Measurements from ENCODE around the gene NRL. TPM values are rescaled to one million over a fixed set of nuclear protein-coding genes. Genes with fewer than 3 reads are reported as not detected.

The NRL gene
- total and polyA plus RNA-seq, 11 donors: 1.3 to 3.0 (median 2.1) TPM

DNA sequence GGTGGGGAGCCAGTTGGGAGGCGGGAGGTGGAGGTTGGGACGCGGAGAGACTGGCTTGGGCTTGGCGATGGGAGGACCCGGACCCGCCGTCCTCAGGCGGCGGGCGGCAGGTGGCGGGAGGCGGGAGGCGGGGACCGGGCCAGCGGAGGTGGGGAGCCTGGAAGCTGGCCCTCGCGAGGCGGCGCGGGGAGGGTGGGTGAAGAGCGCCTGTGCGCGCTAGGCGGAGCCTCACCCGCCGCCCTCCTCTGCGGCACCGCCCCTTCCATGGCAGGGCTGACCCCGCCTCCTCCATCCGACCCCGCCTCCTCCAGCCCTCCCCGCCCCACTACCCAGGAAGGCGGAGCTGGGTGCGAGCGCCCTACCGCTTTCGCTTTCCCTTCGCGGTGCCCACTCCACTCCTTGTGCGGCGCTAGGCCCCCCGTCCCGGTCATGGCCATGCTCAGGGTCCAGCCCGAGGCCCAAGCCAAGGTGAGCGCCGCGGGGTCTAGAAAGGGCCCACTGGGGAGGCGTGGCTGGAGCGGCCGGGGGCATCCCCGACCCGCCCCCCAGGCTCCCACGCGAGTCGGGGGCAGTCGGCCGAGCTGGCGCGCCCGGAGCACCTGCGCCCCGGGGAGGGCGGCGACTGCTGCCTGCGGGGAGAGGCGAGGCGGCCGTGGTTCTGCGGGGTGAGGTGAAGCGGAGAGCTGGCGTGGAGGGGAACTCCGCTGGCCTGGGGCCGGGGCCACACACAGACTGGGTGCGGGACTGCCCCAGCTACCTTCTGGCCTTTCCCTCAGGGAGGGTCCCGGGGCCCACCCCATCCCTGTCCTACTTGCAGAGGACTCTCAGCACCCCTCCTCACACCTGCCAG is 21.3 kb upstream of the NRL start, which contains the start of gene PSME1:
Gene PSME1, plus strand, starts transcription at position 361 of the 850 bp plus-strand sequence. Its CDS starts 69 bp downstream, at position 430.
- Histone ChIP-seq H3K36me3 (peaks cover 0 to 31% (median 27%) of the 10 kb centered on the region in 9 donors), H3K27me3 (no peaks in the 10 kb centered on the region), H3K4me1 (peaks cover 3 to 75% (median 44%) of the 10 kb centered on the region in 12 donors), H3K27ac (peak within 1 kb of the TSS; percentile 67 to 99 (median 94)), H3K9me3 (no peaks in the 10 kb centered on the region), H3K4me3 (peak within 1 kb of the TSS; percentile 64 to 100 (median 94))
- WGBS, 4 donors: 0 to 1% (median 0%) methylated on average over 1 to 75 of the region's 75 CpGs
- TF ChIP-seq CTCF (IDR thresholded peaks at IDR 0.05): peak in 3 of 12 donors; percentile 21 to 26 (median 22)
- peak in 1 of 2 donors; percentile 79 for TF ChIP-seq POLR2A (IDR thresholded peaks at IDR 0.05)
- DNase-seq (peak; percentile 95 to 97 (median 96)), ATAC-seq (peak; percentile 83 to 94 (median 92))
- intact Hi-C loops (cut with DNase I): no loop called here

GRCh38 chr14:24135584-24135833 is 20.8 kb upstream of the NRL start:
- H3K4me3 ChIP-seq: peak overlapping the region; percentile 64 to 100 (median 94)
- H3K27me3 ChIP-seq: no peaks in the 10 kb centered on the region
- intact Hi-C loops (cut with DNase I): no loop called here
- peaks cover 0 to 31% (median 27%) of the 10 kb centered on the region in 9 donors for H3K36me3 ChIP-seq
- TF ChIP-seq CTCF (IDR thresholded peaks at IDR 0.05): no peak
- TF ChIP-seq POLR2A (IDR thresholded peaks at IDR 0.05): no peak
- ATAC-seq (no peak), DNase-seq (no peak)
- H3K4me1 ChIP-seq: peaks cover 3 to 75% (median 50%) of the 10 kb centered on the region in 12 donors
- WGBS, 4 donors: 3 to 6% (median 5%) methylated on average over 9 of the region's 9 CpGs
- peak overlapping the region in 11 of 12 donors; percentile 76 to 99 (median 95) for H3K27ac ChIP-seq
- H3K9me3 ChIP-seq: no peaks in the 10 kb centered on the region

DNA sequence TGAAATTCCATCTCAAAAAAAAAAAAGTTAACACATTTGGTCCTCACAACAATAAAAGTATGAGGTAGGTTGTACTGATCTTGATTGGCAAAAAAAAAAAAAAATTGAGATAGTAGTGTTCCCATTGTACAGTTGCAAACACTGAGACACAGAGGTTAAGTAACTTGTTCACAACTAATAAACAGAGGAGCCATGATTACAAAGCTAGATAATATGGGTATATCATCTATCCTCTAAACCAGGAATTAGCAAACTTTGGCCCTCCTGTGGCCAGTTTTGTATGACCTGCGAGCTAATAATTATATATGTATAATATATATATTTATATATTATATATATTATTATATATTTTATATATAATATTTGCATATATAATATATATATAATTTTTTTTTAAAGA is 19.0 kb upstream of the NRL start:
- H3K4me3 ChIP-seq: no peak overlapping the region
- intact Hi-C loops (cut with DNase I): no loop called here
- no peaks in the 10 kb centered on the region for H3K9me3 ChIP-seq
- TF ChIP-seq POLR2A (IDR thresholded peaks at IDR 0.05) (no peak), CTCF (IDR thresholded peaks at IDR 0.05) (no peak)
- WGBS, 4 donors: 92 to 97% (median 95%) methylated on average over 1 of the region's 1 CpG
- ATAC-seq (no peak), DNase-seq (no peak)
- H3K27ac ChIP-seq: peak overlapping the region in 2 of 12 donors; percentile 9 to 93
- peaks cover 0 to 64% (median 39%) of the 10 kb centered on the region in 12 donors for H3K4me1 ChIP-seq
- peaks cover 0 to 21% (median 17%) of the 10 kb centered on the region in 9 donors for H3K36me3 ChIP-seq
- H3K27me3 ChIP-seq: no peaks in the 10 kb centered on the region

- ATAC-seq (no peak), DNase-seq (no peak)
- Histone ChIP-seq H3K9me3 (no peaks in the 10 kb centered on the region), H3K4me1 (peaks cover 0 to 58% (median 37%) of the 10 kb centered on the region in 12 donors), H3K4me3 (peak overlapping the region in 7 of 12 donors; percentile 38 to 58 (median 46)), H3K27me3 (no peaks in the 10 kb centered on the region), H3K36me3 (peaks cover 0 to 13% (median 9%) of the 10 kb centered on the region in 9 donors), H3K27ac (peak overlapping the region; percentile 79 to 99 (median 93))
- intact Hi-C loops (cut with DNase I): no loop called here
- 65 to 82% (median 70%) methylated on average over 2 of the region's 2 CpGs for WGBS, 4 donors
- no peak for TF ChIP-seq CTCF (IDR thresholded peaks at IDR 0.05)
- TF ChIP-seq POLR2A (IDR thresholded peaks at IDR 0.05): no peak
Observed at GRCh38 chr14:24132976-24133375, 18.2 kb upstream of the NRL start.

All from heart left ventricle (tissue), 16 donors.